Brain microvascular endothelial cell (primary cell): ENCODE results near the gene MCEE.
A peak's percentile ranks its signal among the peaks of the same experiment; 100 is the strongest.
"Not testable (repeated sequence)": the region's sequence is repeated elsewhere in the genome, so short reads cannot be mapped to it uniquely, and the experiment has no call there.

ENCODE experiments used
- DNase-seq: peaks from one replicate; pipeline ENCODE4 v3.0.0-alpha.2; 2020
- H3K27ac ChIP-seq: fragments of 250-450 bp; sonication (Bioruptor Pico); 2 replicates; pipeline ENCODE4 v1.5.1; 2020; ENCODE audit warnings: mild to moderate bottlenecking, moderate library complexity
- H3K27me3 ChIP-seq: fragments of 250-450 bp; sonication (Bioruptor Pico); replicated peaks from 2 replicates; pipeline ENCODE4 v1.5.1; 2020; ENCODE audit warnings: mild to moderate bottlenecking
- H3K36me3 ChIP-seq: fragments of 250-450 bp; sonication (Bioruptor Pico); replicated peaks from 2 replicates; pipeline ENCODE4 v1.5.1; 2020; ENCODE audit warnings: mild to moderate bottlenecking
- H3K4me3 ChIP-seq: 2 replicates; pipeline ENCODE4 v1.5.1; 2011; ENCODE audit warnings: low read depth, mild to moderate bottlenecking, control low read depth, low read length, moderate library complexity
- CTCF ChIP-seq: IDR thresholded peaks from 2 replicates; pipeline ENCODE4 v1.5.1; 2011; ENCODE audit warnings: low read depth, mild to moderate bottlenecking, moderate library complexity, low read length, control low read depth, inconsistent platforms; ENCODE audit errors: missing control alignments
- in situ Hi-C: cut with HindIII; loops from 2 replicates; pipeline ENCODE4 v1.10.0; 2017; ENCODE audit warnings: low sequenced_read_pairs, low pct_ligation_motif_present

Gene MCEE

GRCh38 chr2:71150082-71150816 lies 20.2 kb upstream of the MCEE start:
- H3K27ac ChIP-seq = no peak overlapping the region
- DNase-seq = no peak
- H3K36me3 ChIP-seq = peaks cover 35% of the 10 kb centered on the region
- no peak overlapping the region for H3K4me3 ChIP-seq
- H3K27me3 ChIP-seq = no peaks in the 10 kb centered on the region
- in situ Hi-C loops = no loop called here
- no peak for TF ChIP-seq CTCF

GRCh38 chr2:71148506-71149063 lies 18.6 kb upstream of the MCEE start:
- no peak overlapping the region for H3K4me3 ChIP-seq
- no peak for DNase-seq
- in situ Hi-C loops = no loop called here
- no peaks in the 10 kb centered on the region for H3K27me3 ChIP-seq
- no peak for TF ChIP-seq CTCF
- H3K27ac ChIP-seq = no peak overlapping the region
- H3K36me3 ChIP-seq = peaks cover 51% of the 10 kb centered on the region

- no peaks in the 10 kb centered on the region for H3K27me3 ChIP-seq
- no peak for DNase-seq
- in situ Hi-C loops = no loop called here
- peaks cover 62% of the 10 kb centered on the region for H3K36me3 ChIP-seq
- H3K27ac ChIP-seq = no peak overlapping the region
- H3K4me3 ChIP-seq = no peak overlapping the region
- TF ChIP-seq CTCF = no peak
Observed at GRCh38 chr2:71143782-71144181, 13.8 kb upstream of the MCEE start.

- DNase-seq = no peak
- in situ Hi-C loops = no loop called here
- no peak overlapping the region for H3K27ac ChIP-seq
- TF ChIP-seq CTCF = no peak
- no peak overlapping the region for H3K4me3 ChIP-seq
- no peaks in the 10 kb centered on the region for H3K27me3 ChIP-seq
- H3K36me3 ChIP-seq = peaks cover 43% of the 10 kb centered on the region
Observed at GRCh38 chr2:71136174-71136573, 6.1 kb upstream of the MCEE start.

GRCh38 chr2:71133603-71134002 lies 3.6 kb upstream of the MCEE start:
- H3K36me3 ChIP-seq = peaks cover 34% of the 10 kb centered on the region
- no peaks in the 10 kb centered on the region for H3K27me3 ChIP-seq
- DNase-seq = no peak
- in situ Hi-C loops = no loop called here
- H3K27ac ChIP-seq = no peak overlapping the region
- H3K4me3 ChIP-seq = no peak overlapping the region
- TF ChIP-seq CTCF = no peak

- H3K27me3 ChIP-seq, DNase-seq, in situ Hi-C loops: not testable (repeated sequence)
- peak overlapping the region; percentile 98 for H3K4me3 ChIP-seq
- H3K36me3 ChIP-seq = peaks cover 22% of the 10 kb centered on the region
- H3K27ac ChIP-seq = peak overlapping the region; percentile 92
Observed at GRCh38 chr2:71131387-71132166, 1.5 kb upstream of the MCEE start.
